ENCODE data around the gene NSUN7.

NSUN7 gene

DNA sequence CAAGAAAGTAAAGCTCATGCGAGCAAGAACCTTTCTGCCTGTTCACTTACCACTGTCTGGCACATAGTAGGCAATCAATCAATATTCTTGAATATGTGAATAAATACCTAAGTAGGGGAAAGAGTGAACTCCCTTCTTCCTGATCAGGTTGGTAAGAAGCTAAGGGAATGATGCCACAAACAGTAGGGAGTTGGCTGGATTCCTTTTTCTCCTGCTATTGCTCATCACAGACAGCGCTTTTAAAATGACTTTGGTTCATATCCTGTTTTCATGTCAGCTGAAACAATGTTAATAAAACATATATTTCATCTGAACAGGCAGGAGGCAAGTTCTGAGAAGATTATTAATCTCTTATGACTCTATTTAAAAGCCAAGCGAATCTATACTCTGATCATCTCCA, 99.2 kb downstream of the NSUN7 start:
- no peak for DNase-seq

GRCh38 chr4:40850496-40850895, 100.7 kb downstream of the NSUN7 start:
- no peak for DNase-seq

DNA sequence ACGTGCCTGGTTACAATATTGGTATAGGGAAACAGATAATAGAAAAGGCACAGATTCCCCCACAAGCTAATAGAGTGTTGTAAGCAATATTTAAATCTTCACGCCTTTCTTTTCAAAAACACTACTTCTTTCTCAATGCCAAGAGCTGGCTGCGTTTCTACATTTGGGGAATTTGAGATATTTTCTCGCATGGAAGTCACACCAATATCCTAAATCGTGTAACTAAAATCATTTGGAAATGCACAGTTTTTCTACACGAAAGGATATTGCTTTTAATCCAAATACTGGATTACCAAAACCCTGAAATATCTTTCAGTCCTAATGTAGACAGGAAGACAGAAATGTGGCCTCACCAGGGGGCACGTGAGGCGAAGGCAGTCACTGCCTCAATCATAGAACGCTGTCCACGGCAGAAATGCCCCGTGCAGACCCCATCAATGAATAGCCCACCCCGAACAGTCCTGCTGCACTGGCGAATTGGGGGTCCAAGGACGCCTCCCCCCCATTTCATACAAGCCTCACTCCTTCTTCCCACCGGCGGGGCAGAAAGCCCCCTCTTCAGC, 106.6 kb downstream of the NSUN7 start:
- no peak for DNase-seq

GRCh38 chr4:40856840-40857362, 107.1 kb downstream of the NSUN7 start:
- peak; percentile 68 for DNase-seq

- no peak for DNase-seq
These were observed 108.2 kb downstream of the NSUN7 start for GRCh38 chr4:40857956-40858355.

GRCh38 chr4:40858962-40859361, 109.2 kb downstream of the NSUN7 start:
- no peak for DNase-seq

All from NCI-H510A (cell line).